ENCODE measurements around the gene ATP2C1.

DNA sequence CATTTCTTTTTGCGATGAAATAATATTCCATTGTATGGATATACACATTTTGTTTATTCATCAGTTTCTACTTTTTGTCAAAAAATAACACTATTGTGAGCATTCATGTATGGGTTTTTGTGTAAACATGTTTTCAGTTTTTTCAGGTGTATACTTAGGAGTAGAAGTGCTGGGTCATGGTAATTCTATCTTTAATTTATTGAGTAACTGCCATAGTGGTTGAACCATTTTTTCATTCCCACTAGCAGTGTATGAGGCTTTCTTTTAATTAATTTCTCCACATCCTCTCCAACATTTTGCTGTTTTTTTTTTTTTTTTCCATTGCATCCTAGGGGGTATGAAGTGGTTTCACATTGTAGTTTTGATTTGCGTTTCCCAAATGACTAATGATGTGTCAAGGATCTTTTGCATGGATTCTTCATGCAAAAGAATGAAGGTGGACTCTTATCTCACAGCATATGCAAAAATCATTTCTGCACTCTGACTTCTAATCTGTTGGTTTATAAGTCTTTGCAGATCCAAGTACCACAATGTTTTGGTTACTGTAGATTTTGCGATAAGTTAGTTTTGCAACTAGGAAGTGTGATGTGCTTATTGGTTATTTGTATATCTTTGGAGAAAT is 12.6 kb downstream of the ATP2C1 start:
- no peak for TF ChIP-seq EZH2 (IDR thresholded peaks at IDR 0.05; ENCODE audit: borderline replicate concordance)
- TF ChIP-seq, protein P1, sequence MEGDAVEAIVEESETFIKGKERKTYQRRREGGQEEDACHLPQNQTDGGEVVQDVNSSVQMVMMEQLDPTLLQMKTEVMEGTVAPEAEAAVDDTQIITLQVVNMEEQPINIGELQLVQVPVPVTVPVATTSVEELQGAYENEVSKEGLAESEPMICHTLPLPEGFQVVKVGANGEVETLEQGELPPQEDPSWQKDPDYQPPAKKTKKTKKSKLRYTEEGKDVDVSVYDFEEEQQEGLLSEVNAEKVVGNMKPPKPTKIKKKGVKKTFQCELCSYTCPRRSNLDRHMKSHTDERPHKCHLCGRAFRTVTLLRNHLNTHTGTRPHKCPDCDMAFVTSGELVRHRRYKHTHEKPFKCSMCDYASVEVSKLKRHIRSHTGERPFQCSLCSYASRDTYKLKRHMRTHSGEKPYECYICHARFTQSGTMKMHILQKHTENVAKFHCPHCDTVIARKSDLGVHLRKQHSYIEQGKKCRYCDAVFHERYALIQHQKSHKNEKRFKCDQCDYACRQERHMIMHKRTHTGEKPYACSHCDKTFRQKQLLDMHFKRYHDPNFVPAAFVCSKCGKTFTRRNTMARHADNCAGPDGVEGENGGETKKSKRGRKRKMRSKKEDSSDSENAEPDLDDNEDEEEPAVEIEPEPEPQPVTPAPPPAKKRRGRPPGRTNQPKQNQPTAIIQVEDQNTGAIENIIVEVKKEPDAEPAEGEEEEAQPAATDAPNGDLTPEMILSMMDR (IDR thresholded peaks at IDR 0.05; ENCODE audit: poor library complexity): no peak
- no peak for TF ChIP-seq EZH2phosphoT487 (IDR thresholded peaks at IDR 0.05; ENCODE audit: low read depth, severe bottlenecking, unreplicated experiment)

Data from hepatocyte (in vitro differentiated cells).